ENCODE results near the gene CCDC15. TPM values are rescaled to one million over a fixed set of nuclear protein-coding genes. Genes with fewer than 3 reads are reported as not detected.
A peak's percentile ranks its signal among the peaks of the same experiment; 100 is the strongest.

The CCDC15 gene
- total and polyA plus RNA-seq, 2 of the 13 experiments (the other 11 are each of a cell fraction or from before 2014, with no cell fraction given): 2.2 to 4.6 TPM

GRCh38 chr11:124953753-124954589, at the start of gene CCDC15 (continued):
- TF ChIP-seq, protein P1, sequence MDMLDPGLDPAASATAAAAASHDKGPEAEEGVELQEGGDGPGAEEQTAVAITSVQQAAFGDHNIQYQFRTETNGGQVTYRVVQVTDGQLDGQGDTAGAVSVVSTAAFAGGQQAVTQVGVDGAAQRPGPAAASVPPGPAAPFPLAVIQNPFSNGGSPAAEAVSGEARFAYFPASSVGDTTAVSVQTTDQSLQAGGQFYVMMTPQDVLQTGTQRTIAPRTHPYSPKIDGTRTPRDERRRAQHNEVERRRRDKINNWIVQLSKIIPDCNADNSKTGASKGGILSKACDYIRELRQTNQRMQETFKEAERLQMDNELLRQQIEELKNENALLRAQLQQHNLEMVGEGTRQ (IDR thresholded peaks at IDR 0.05; ENCODE audit: low read depth, low read length): no peak
- TF ChIP-seq, protein P1 (CRISPR knock-in tag; IDR thresholded peaks at IDR 0.05; ENCODE audit: borderline replicate concordance): peak; percentile 24; the same call in 1 of the 2 replicates
- peak; percentile 62; the same call in 1 of the 2 replicates for TF ChIP-seq ZNF101 (CRISPR knock-in tag; IDR thresholded peaks at IDR 0.05; ENCODE audit: borderline replicate concordance, low read depth)
- peak; percentile 23; the same call in 1 of the 2 replicates for TF ChIP-seq SOX5 (CRISPR knock-in tag; IDR thresholded peaks at IDR 0.05; ENCODE audit: borderline replicate concordance)
- TF ChIP-seq ZSCAN21 (CRISPR knock-in tag; IDR thresholded peaks at IDR 0.05; ENCODE audit: borderline replicate concordance): peak; percentile 64; the same call in 1 of the 2 replicates
- TF ChIP-seq, protein P2, sequence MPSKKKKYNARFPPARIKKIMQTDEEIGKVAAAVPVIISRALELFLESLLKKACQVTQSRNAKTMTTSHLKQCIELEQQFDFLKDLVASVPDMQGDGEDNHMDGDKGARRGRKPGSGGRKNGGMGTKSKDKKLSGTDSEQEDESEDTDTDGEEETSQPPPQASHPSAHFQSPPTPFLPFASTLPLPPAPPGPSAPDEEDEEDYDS (CRISPR knock-in tag; IDR thresholded peaks at IDR 0.05): peak; percentile 58
- TF ChIP-seq KDM5A (IDR thresholded peaks at IDR 0.05; ENCODE audit: borderline replicate concordance, low read length): peak; percentile 51; the same call in 1 of the 2 replicates
- TF ChIP-seq LBX2 (CRISPR knock-in tag; IDR thresholded peaks at IDR 0.05; ENCODE audit: borderline replicate concordance): 0 out of 2 replicates have a peak, but pooled peaks have one; percentile 30
- TF ChIP-seq NFYB (CRISPR knock-in tag; IDR thresholded peaks at IDR 0.05): peak; percentile 80
- TF ChIP-seq ZNF788 (CRISPR knock-in tag; IDR thresholded peaks at IDR 0.05; ENCODE audit: borderline replicate concordance): peak; percentile 61; the same call in 1 of the 2 replicates
- TF ChIP-seq ZFY (CRISPR knock-in tag; IDR thresholded peaks at IDR 0.05): peak; percentile 83
- TF ChIP-seq ZBTB8A (CRISPR knock-in tag; IDR thresholded peaks at IDR 0.05; ENCODE audit: borderline replicate concordance, low read depth): no peak
- TF ChIP-seq, protein P3, sequence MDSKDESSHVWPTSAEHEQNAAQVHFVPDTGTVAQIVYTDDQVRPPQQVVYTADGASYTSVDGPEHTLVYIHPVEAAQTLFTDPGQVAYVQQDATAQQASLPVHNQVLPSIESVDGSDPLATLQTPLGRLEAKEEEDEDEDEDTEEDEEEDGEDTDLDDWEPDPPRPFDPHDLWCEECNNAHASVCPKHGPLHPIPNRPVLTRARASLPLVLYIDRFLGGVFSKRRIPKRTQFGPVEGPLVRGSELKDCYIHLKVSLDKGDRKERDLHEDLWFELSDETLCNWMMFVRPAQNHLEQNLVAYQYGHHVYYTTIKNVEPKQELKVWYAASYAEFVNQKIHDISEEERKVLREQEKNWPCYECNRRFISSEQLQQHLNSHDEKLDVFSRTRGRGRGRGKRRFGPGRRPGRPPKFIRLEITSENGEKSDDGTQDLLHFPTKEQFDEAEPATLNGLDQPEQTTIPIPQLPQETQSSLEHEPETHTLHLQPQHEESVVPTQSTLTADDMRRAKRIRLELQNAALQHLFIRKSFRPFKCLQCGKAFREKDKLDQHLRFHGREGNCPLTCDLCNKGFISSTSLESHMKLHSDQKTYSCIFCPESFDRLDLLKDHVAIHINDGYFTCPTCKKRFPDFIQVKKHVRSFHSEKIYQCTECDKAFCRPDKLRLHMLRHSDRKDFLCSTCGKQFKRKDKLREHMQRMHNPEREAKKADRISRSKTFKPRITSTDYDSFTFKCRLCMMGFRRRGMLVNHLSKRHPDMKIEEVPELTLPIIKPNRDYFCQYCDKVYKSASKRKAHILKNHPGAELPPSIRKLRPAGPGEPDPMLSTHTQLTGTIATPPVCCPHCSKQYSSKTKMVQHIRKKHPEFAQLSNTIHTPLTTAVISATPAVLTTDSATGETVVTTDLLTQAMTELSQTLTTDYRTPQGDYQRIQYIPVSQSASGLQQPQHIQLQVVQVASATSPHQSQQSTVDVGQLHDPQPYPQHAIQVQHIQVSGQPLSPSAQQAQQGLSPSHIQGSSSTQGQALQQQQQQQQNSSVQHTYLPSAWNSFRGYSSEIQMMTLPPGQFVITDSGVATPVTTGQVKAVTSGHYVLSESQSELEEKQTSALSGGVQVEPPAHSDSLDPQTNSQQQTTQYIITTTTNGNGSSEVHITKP (CRISPR knock-in tag; IDR thresholded peaks at IDR 0.05; ENCODE audit: low read depth): peak; percentile 77; the same call in 1 of the 2 replicates
- peak; percentile 92 for TF ChIP-seq HNRNPLL (IDR thresholded peaks at IDR 0.05; ENCODE audit: low read depth, low read length, poor library complexity, severe bottlenecking)
- TF ChIP-seq PATZ1 (CRISPR knock-in tag; IDR thresholded peaks at IDR 0.05): no peak
- TF ChIP-seq, protein P4, sequence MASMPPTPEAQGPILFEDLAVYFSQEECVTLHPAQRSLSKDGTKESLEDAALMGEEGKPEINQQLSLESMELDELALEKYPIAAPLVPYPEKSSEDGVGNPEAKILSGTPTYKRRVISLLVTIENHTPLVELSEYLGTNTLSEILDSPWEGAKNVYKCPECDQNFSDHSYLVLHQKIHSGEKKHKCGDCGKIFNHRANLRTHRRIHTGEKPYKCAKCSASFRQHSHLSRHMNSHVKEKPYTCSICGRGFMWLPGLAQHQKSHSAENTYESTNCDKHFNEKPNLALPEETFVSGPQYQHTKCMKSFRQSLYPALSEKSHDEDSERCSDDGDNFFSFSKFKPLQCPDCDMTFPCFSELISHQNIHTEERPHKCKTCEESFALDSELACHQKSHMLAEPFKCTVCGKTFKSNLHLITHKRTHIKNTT (CRISPR knock-in tag; IDR thresholded peaks at IDR 0.05): no peak

Measured in HepG2 (cell line).